ENCODE data around the gene PLA2G2E. TPM values are rescaled to one million over a fixed set of nuclear protein-coding genes. Genes with fewer than 3 reads are reported as not detected.

Gene PLA2G2E
- polyA plus RNA-seq, 4 donors = not detected

- Histone ChIP-seq H3K27ac (ENCODE audit: low read depth in 1 of 3, low read length in 2 of 3) (no peak overlapping the region), H3K9me3 (ENCODE audit: control insufficient read depth in 2 of 2, insufficient read depth in 1 of 2, low read depth in 1 of 2, low read length in 1 of 2) (peaks cover 0 to 2% of the 10 kb centered on the region in 2 donors), H3K27me3 (ENCODE audit: control insufficient read depth in 3 of 3, insufficient read depth in 3 of 3, low read length in 3 of 3) (peaks cover 0 to 4% (median 0%) of the 10 kb centered on the region in 3 donors), H3K4me1 (ENCODE audit: control insufficient read depth in 3 of 3, insufficient read depth in 2 of 3, low read depth in 1 of 3, low read length in 2 of 3) (no peaks in the 10 kb centered on the region), H3K36me3 (ENCODE audit: control insufficient read depth in 3 of 3, insufficient read depth in 2 of 3, low read depth in 1 of 3, low read length in 3 of 3) (no peaks in the 10 kb centered on the region), H3K4me3 (ENCODE audit: low read depth in 1 of 3, low read length in 3 of 3) (no peak overlapping the region)
- DNase-seq (no peak), FAIRE-seq (no peak)
- WGBS, 3 donors = 71 to 77% (median 75%) methylated on average over 11 of the region's 11 CpGs
Observed at GRCh38 chr1:19955534-19956170, 32.2 kb upstream of the PLA2G2E start.

GRCh38 chr1:19954059-19954458 lies 30.6 kb upstream of the PLA2G2E start:
- Histone ChIP-seq H3K36me3 (ENCODE audit: control insufficient read depth in 3 of 3, insufficient read depth in 2 of 3, low read depth in 1 of 3, low read length in 3 of 3) (no peaks in the 10 kb centered on the region), H3K27me3 (ENCODE audit: control insufficient read depth in 3 of 3, insufficient read depth in 3 of 3, low read length in 3 of 3) (peaks cover 0 to 4% (median 0%) of the 10 kb centered on the region in 3 donors), H3K4me3 (ENCODE audit: low read depth in 1 of 3, low read length in 3 of 3) (no peak overlapping the region), H3K27ac (ENCODE audit: low read depth in 1 of 3, low read length in 2 of 3) (no peak overlapping the region), H3K9me3 (ENCODE audit: control insufficient read depth in 2 of 2, insufficient read depth in 1 of 2, low read depth in 1 of 2, low read length in 1 of 2) (peaks cover 0 to 2% of the 10 kb centered on the region in 2 donors), H3K4me1 (ENCODE audit: control insufficient read depth in 3 of 3, insufficient read depth in 2 of 3, low read depth in 1 of 3, low read length in 2 of 3) (no peaks in the 10 kb centered on the region)
- DNase-seq (no peak), FAIRE-seq (no peak)
- WGBS, 3 donors = 85 to 96% (median 86%) methylated on average over 2 of the region's 2 CpGs

GRCh38 chr1:19949016-19949415 lies 25.6 kb upstream of the PLA2G2E start:
- FAIRE-seq (no peak), DNase-seq (no peak)
- Histone ChIP-seq H3K4me3 (ENCODE audit: low read depth in 1 of 3, low read length in 3 of 3) (no peak overlapping the region), H3K36me3 (ENCODE audit: control insufficient read depth in 3 of 3, insufficient read depth in 2 of 3, low read depth in 1 of 3, low read length in 3 of 3) (no peaks in the 10 kb centered on the region), H3K4me1 (ENCODE audit: control insufficient read depth in 3 of 3, insufficient read depth in 2 of 3, low read depth in 1 of 3, low read length in 2 of 3) (no peaks in the 10 kb centered on the region), H3K27me3 (ENCODE audit: control insufficient read depth in 3 of 3, insufficient read depth in 3 of 3, low read length in 3 of 3) (peaks cover 0 to 4% (median 0%) of the 10 kb centered on the region in 3 donors), H3K27ac (ENCODE audit: low read depth in 1 of 3, low read length in 2 of 3) (no peak overlapping the region), H3K9me3 (ENCODE audit: control insufficient read depth in 2 of 2, insufficient read depth in 1 of 2, low read depth in 1 of 2, low read length in 1 of 2) (peaks cover 0 to 2% of the 10 kb centered on the region in 2 donors)
- WGBS, 3 donors = 46 to 54% (median 48%) methylated on average over 2 of the region's 2 CpGs

- H3K36me3 ChIP-seq (ENCODE audit: control insufficient read depth in 3 of 3, insufficient read depth in 2 of 3, low read depth in 1 of 3, low read length in 3 of 3) = no peaks in the 10 kb centered on the region
- no peaks in the 10 kb centered on the region for H3K9me3 ChIP-seq (ENCODE audit: control insufficient read depth in 2 of 2, insufficient read depth in 1 of 2, low read depth in 1 of 2, low read length in 1 of 2)
- no peak overlapping the region for H3K27ac ChIP-seq (ENCODE audit: low read depth in 1 of 3, low read length in 2 of 3)
- no peaks in the 10 kb centered on the region for H3K27me3 ChIP-seq (ENCODE audit: control insufficient read depth in 3 of 3, insufficient read depth in 3 of 3, low read length in 3 of 3)
- FAIRE-seq = no peak
- DNase-seq = no peak
- H3K4me3 ChIP-seq (ENCODE audit: low read depth in 1 of 3, low read length in 3 of 3) = no peak overlapping the region
- no peaks in the 10 kb centered on the region for H3K4me1 ChIP-seq (ENCODE audit: control insufficient read depth in 3 of 3, insufficient read depth in 2 of 3, low read depth in 1 of 3, low read length in 2 of 3)
- WGBS, 3 donors = 65 to 68% (median 66%) methylated on average over 3 of the region's 3 CpGs
Observed at GRCh38 chr1:19946971-19947370, 23.6 kb upstream of the PLA2G2E start.

- WGBS, 3 donors = 10 to 32% (median 29%) methylated on average over 6 of the region's 6 CpGs
- H3K4me1 ChIP-seq (ENCODE audit: control insufficient read depth in 3 of 3, insufficient read depth in 2 of 3, low read depth in 1 of 3, low read length in 2 of 3) = no peaks in the 10 kb centered on the region
- FAIRE-seq = no peak
Observed at GRCh38 chr1:19946331-19946751, 22.9 kb upstream of the PLA2G2E start.

GRCh38 chr1:19945914-19946313 lies 22.5 kb upstream of the PLA2G2E start:
- H3K9me3 ChIP-seq (ENCODE audit: control insufficient read depth in 2 of 2, insufficient read depth in 1 of 2, low read depth in 1 of 2, low read length in 1 of 2) = no peaks in the 10 kb centered on the region
- H3K36me3 ChIP-seq (ENCODE audit: control insufficient read depth in 3 of 3, insufficient read depth in 2 of 3, low read depth in 1 of 3, low read length in 3 of 3) = no peaks in the 10 kb centered on the region
- H3K27me3 ChIP-seq (ENCODE audit: control insufficient read depth in 3 of 3, insufficient read depth in 3 of 3, low read length in 3 of 3) = no peaks in the 10 kb centered on the region
- no peak for DNase-seq
- FAIRE-seq = no peak
- H3K27ac ChIP-seq (ENCODE audit: low read depth in 1 of 3, low read length in 2 of 3) = no peak overlapping the region
- 4 to 23% (median 12%) methylated on average over 2 of the region's 2 CpGs for WGBS, 3 donors
- no peak overlapping the region for H3K4me3 ChIP-seq (ENCODE audit: low read depth in 1 of 3, low read length in 3 of 3)
- H3K4me1 ChIP-seq (ENCODE audit: control insufficient read depth in 3 of 3, insufficient read depth in 2 of 3, low read depth in 1 of 3, low read length in 2 of 3) = no peaks in the 10 kb centered on the region

More at GRCh38 chr1:19946331-19946751, 22.9 kb upstream of the PLA2G2E start:
- no peaks in the 10 kb centered on the region for H3K27me3 ChIP-seq (ENCODE audit: control insufficient read depth in 3 of 3, insufficient read depth in 3 of 3, low read length in 3 of 3)
- no peak overlapping the region for H3K4me3 ChIP-seq (ENCODE audit: low read depth in 1 of 3, low read length in 3 of 3)
- no peak overlapping the region for H3K27ac ChIP-seq (ENCODE audit: low read depth in 1 of 3, low read length in 2 of 3)
- peak; percentile 10 to 18 for DNase-seq
- H3K9me3 ChIP-seq (ENCODE audit: control insufficient read depth in 2 of 2, insufficient read depth in 1 of 2, low read depth in 1 of 2, low read length in 1 of 2) = no peaks in the 10 kb centered on the region
- no peaks in the 10 kb centered on the region for H3K36me3 ChIP-seq (ENCODE audit: control insufficient read depth in 3 of 3, insufficient read depth in 2 of 3, low read depth in 1 of 3, low read length in 3 of 3)

- no peak overlapping the region for H3K27ac ChIP-seq (ENCODE audit: low read depth in 1 of 3, low read length in 2 of 3)
- H3K4me1 ChIP-seq (ENCODE audit: control insufficient read depth in 3 of 3, insufficient read depth in 2 of 3, low read depth in 1 of 3, low read length in 2 of 3) = no peaks in the 10 kb centered on the region
- DNase-seq = no peak
- 96 to 98% (median 98%) methylated on average over 2 of the region's 2 CpGs for WGBS, 3 donors
- H3K36me3 ChIP-seq (ENCODE audit: control insufficient read depth in 3 of 3, insufficient read depth in 2 of 3, low read depth in 1 of 3, low read length in 3 of 3) = no peaks in the 10 kb centered on the region
- no peaks in the 10 kb centered on the region for H3K27me3 ChIP-seq (ENCODE audit: control insufficient read depth in 3 of 3, insufficient read depth in 3 of 3, low read length in 3 of 3)
- H3K4me3 ChIP-seq (ENCODE audit: low read depth in 1 of 3, low read length in 3 of 3) = no peak overlapping the region
- no peak for FAIRE-seq
- no peaks in the 10 kb centered on the region for H3K9me3 ChIP-seq (ENCODE audit: control insufficient read depth in 2 of 2, insufficient read depth in 1 of 2, low read depth in 1 of 2, low read length in 1 of 2)
Observed at GRCh38 chr1:19942657-19943056, 19.2 kb upstream of the PLA2G2E start.

- no peak overlapping the region for H3K4me3 ChIP-seq (ENCODE audit: low read depth in 1 of 3, low read length in 3 of 3)
- DNase-seq (no peak), FAIRE-seq (no peak)
- H3K27me3 ChIP-seq (ENCODE audit: control insufficient read depth in 3 of 3, insufficient read depth in 3 of 3, low read length in 3 of 3) = no peaks in the 10 kb centered on the region
- no peaks in the 10 kb centered on the region for H3K9me3 ChIP-seq (ENCODE audit: control insufficient read depth in 2 of 2, insufficient read depth in 1 of 2, low read depth in 1 of 2, low read length in 1 of 2)
- WGBS, 3 donors = 69 to 87% (median 73%) methylated on average over 3 of the region's 3 CpGs
- no peak overlapping the region for H3K27ac ChIP-seq (ENCODE audit: low read depth in 1 of 3, low read length in 2 of 3)
- H3K36me3 ChIP-seq (ENCODE audit: control insufficient read depth in 3 of 3, insufficient read depth in 2 of 3, low read depth in 1 of 3, low read length in 3 of 3) = no peaks in the 10 kb centered on the region
- no peaks in the 10 kb centered on the region for H3K4me1 ChIP-seq (ENCODE audit: control insufficient read depth in 3 of 3, insufficient read depth in 2 of 3, low read depth in 1 of 3, low read length in 2 of 3)
Observed at GRCh38 chr1:19942088-19942487, 18.7 kb upstream of the PLA2G2E start.

GRCh38 chr1:19941206-19941568 lies 17.8 kb upstream of the PLA2G2E start:
- Histone ChIP-seq H3K27me3 (ENCODE audit: control insufficient read depth in 3 of 3, insufficient read depth in 3 of 3, low read length in 3 of 3) (no peaks in the 10 kb centered on the region), H3K9me3 (ENCODE audit: control insufficient read depth in 2 of 2, insufficient read depth in 1 of 2, low read depth in 1 of 2, low read length in 1 of 2) (no peaks in the 10 kb centered on the region), H3K27ac (ENCODE audit: low read depth in 1 of 3, low read length in 2 of 3) (no peak overlapping the region), H3K36me3 (ENCODE audit: control insufficient read depth in 3 of 3, insufficient read depth in 2 of 3, low read depth in 1 of 3, low read length in 3 of 3) (no peaks in the 10 kb centered on the region), H3K4me3 (ENCODE audit: low read depth in 1 of 3, low read length in 3 of 3) (no peak overlapping the region), H3K4me1 (ENCODE audit: control insufficient read depth in 3 of 3, insufficient read depth in 2 of 3, low read depth in 1 of 3, low read length in 2 of 3) (no peaks in the 10 kb centered on the region)
- FAIRE-seq (no peak), DNase-seq (no peak)
- WGBS, 3 donors = 95 to 97% (median 96%) methylated on average over 3 of the region's 3 CpGs
